ENCODE measurements around the gene CDKAL1.
A peak's percentile ranks its signal among the peaks of the same experiment; 100 is the strongest.
"Not testable (repeated sequence)": the region's sequence is repeated elsewhere in the genome, so short reads cannot be mapped to it uniquely, and the experiment has no call there.

Gene CDKAL1

DNA sequence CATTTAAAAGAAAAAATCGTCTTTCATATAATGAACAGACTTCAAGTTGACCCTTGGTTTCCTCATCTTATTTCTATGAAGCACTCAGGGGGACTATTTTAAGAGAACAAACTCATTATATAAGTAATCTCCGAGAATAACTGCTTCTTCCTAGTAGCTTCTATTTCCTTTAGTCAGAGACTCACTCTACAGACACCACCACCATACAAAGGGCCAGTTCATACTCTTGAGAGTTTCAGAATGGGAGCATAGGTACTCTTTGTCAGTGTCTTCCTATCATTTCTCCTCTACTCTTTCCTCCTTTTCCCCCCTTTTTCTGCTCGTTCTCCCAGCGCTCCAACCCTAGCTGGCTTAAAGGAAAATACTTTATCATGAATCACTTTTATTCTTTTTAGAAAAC lies 104.9 kb downstream of the CDKAL1 start:
- DNase-seq (ENCODE audit: low spot score) (no peak), ATAC-seq (ENCODE audit: low read depth) (no peak)
- TF ChIP-seq, protein P1, sequence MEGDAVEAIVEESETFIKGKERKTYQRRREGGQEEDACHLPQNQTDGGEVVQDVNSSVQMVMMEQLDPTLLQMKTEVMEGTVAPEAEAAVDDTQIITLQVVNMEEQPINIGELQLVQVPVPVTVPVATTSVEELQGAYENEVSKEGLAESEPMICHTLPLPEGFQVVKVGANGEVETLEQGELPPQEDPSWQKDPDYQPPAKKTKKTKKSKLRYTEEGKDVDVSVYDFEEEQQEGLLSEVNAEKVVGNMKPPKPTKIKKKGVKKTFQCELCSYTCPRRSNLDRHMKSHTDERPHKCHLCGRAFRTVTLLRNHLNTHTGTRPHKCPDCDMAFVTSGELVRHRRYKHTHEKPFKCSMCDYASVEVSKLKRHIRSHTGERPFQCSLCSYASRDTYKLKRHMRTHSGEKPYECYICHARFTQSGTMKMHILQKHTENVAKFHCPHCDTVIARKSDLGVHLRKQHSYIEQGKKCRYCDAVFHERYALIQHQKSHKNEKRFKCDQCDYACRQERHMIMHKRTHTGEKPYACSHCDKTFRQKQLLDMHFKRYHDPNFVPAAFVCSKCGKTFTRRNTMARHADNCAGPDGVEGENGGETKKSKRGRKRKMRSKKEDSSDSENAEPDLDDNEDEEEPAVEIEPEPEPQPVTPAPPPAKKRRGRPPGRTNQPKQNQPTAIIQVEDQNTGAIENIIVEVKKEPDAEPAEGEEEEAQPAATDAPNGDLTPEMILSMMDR (IDR thresholded peaks at IDR 0.05; ENCODE audit: poor library complexity, severe bottlenecking): no peak
- Histone ChIP-seq H3K36me3 (ENCODE audit: low read depth) (0 out of 2 replicates have a peak, but pooled peaks cover 2% of the 10 kb centered on the region), H3K27me3 (ENCODE audit: insufficient read depth, poor library complexity, severe bottlenecking) (no peaks in the 10 kb centered on the region), H3K27ac (ENCODE audit: poor library complexity, severe bottlenecking) (no peak overlapping the region), H3K4me1 (ENCODE audit: insufficient read depth, poor library complexity, severe bottlenecking) (no peaks in the 10 kb centered on the region), H3K4me3 (ENCODE audit: severe bottlenecking) (no peak overlapping the region), H3K9me3 (ENCODE audit: severe bottlenecking) (no peaks in the 10 kb centered on the region)

DNA sequence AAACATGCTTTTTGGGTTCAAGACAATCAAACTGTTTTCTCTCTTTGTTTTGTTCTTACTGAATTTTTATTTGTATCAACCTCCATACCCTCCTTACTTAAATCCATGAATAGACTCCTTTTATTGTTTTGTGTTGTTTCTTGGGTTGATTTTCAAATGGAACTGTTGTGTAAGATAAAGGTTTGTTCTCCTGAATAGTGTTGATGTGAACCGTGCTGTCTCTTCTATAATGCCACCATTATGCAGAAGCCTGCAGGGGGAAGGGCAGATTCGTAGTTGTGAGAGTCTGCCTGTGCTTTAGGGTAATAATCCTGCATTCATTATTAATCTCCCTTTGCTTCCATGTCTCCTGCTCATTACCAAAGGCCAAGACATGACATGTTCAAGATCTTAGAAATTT lies 105.9 kb downstream of the CDKAL1 start:
- Histone ChIP-seq H3K27me3 (ENCODE audit: insufficient read depth, poor library complexity, severe bottlenecking) (no peaks in the 10 kb centered on the region), H3K36me3 (ENCODE audit: low read depth) (0 out of 2 replicates have a peak, but pooled peaks cover 2% of the 10 kb centered on the region), H3K9me3 (ENCODE audit: severe bottlenecking) (no peaks in the 10 kb centered on the region), H3K27ac (ENCODE audit: poor library complexity, severe bottlenecking) (no peak overlapping the region), H3K4me3 (ENCODE audit: severe bottlenecking) (no peak overlapping the region), H3K4me1 (ENCODE audit: insufficient read depth, poor library complexity, severe bottlenecking) (peaks cover 7% of the 10 kb centered on the region)
- DNase-seq (ENCODE audit: low spot score): no peak
- no peak for ATAC-seq (ENCODE audit: low read depth)
- TF ChIP-seq, protein P1 (IDR thresholded peaks at IDR 0.05; ENCODE audit: poor library complexity, severe bottlenecking): no peak

DNA sequence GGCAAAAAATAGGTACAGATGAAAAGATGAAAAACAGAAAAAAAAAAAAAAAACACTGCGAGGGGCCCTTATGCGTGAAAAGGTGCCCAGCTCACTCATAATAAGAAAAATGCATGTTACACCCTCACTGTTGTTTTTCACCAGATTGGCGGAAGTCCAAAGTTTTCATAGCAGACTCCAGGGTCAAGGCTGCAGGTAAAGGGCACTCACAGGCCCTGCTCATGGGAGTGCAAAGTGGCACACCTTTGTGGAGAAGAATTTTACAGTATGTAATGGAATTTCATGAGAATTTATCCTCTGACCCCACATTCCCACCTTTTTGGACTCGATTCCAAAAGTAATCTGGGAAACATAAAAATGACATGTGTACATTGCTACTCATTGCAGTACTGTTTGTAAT lies 108.2 kb downstream of the CDKAL1 start:
- Histone ChIP-seq H3K4me3 (ENCODE audit: severe bottlenecking) (no peak overlapping the region), H3K36me3 (ENCODE audit: low read depth) (0 out of 2 replicates have a peak, but pooled peaks cover 2% of the 10 kb centered on the region), H3K27ac (ENCODE audit: poor library complexity, severe bottlenecking) (no peak overlapping the region), H3K4me1 (ENCODE audit: insufficient read depth, poor library complexity, severe bottlenecking) (peaks cover 7% of the 10 kb centered on the region), H3K9me3 (ENCODE audit: severe bottlenecking) (no peaks in the 10 kb centered on the region), H3K27me3 (ENCODE audit: insufficient read depth, poor library complexity, severe bottlenecking) (no peaks in the 10 kb centered on the region)
- DNase-seq (ENCODE audit: low spot score) (no peak), ATAC-seq (ENCODE audit: low read depth) (no peak)
- TF ChIP-seq, protein P1 (IDR thresholded peaks at IDR 0.05; ENCODE audit: poor library complexity, severe bottlenecking): no peak

DNA sequence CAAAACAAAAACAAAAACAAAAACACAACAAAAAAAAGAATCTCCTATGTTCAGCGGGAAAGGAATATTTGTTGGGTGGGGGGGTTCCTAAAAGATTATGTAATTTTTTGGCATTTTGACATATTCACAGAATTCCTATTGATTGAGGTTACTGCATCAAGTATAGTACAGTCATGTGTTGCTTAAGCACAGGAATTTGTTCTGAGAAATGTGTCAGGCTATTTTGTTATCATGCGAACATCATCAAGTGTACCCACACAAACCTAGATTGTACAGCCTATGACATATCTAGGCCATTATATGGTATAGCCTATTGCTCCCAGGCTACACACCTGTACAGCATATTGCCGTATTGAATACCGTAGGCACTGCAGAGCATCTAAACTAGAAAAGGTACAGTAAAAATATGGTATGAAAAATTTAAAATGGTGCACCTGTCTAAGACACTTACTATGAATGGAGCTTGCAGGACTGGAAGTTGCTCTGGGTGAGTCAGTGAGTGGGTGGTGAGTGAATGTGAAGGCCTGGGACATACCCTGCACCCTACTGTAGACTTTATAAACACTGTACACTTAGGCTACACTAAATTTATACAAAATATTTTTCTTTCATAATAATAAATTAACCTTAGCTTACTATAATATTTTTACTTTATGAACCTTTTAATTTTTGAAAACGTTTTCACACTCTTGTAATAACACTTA lies 110.6 kb downstream of the CDKAL1 start:
- Histone ChIP-seq H3K9me3 (ENCODE audit: severe bottlenecking) (no peaks in the 10 kb centered on the region), H3K27me3 (ENCODE audit: insufficient read depth, poor library complexity, severe bottlenecking) (no peaks in the 10 kb centered on the region), H3K27ac (ENCODE audit: poor library complexity, severe bottlenecking) (no peak overlapping the region), H3K36me3 (ENCODE audit: low read depth) (0 out of 2 replicates have a peak, but pooled peaks cover 2% of the 10 kb centered on the region), H3K4me3 (ENCODE audit: severe bottlenecking) (no peak overlapping the region), H3K4me1 (ENCODE audit: insufficient read depth, poor library complexity, severe bottlenecking) (peaks cover 7% of the 10 kb centered on the region)
- TF ChIP-seq, protein P1 (IDR thresholded peaks at IDR 0.05; ENCODE audit: poor library complexity, severe bottlenecking): no peak
- peak; percentile 40; the same call in 1 of the 3 replicates for ATAC-seq (ENCODE audit: low read depth)
- DNase-seq (ENCODE audit: low spot score): no peak

DNA sequence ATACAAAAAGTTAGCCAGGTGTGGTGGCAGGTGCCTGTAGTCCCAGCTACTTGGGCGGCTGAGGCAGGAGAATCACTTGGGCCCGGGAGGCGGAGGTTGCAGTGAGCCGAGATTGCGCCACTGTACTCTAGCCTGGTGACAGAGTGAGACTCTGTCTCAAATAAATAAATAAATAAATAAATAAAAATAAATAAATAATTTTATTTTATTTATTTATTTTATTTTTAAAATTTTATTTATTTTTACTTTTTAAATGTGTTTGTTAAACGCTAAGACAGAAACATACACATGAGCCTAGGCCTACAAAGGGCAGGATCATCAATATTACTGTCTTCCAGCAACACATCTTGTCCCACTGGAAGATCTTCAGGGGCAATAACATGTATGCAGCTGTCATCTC lies 111.3 kb downstream of the CDKAL1 start:
- not testable (repeated sequence) for H3K27me3 ChIP-seq (ENCODE audit: insufficient read depth, poor library complexity, severe bottlenecking); H3K4me1 ChIP-seq (ENCODE audit: insufficient read depth, poor library complexity, severe bottlenecking); H3K27ac ChIP-seq (ENCODE audit: poor library complexity, severe bottlenecking); H3K9me3 ChIP-seq (ENCODE audit: severe bottlenecking); ATAC-seq (ENCODE audit: low read depth); H3K36me3 ChIP-seq (ENCODE audit: low read depth); H3K4me3 ChIP-seq (ENCODE audit: severe bottlenecking); DNase-seq (ENCODE audit: low spot score)
